Thyroid gland (tissue), 4 donors: ENCODE results near the gene RAMP3. TPM values are rescaled to one million over a fixed set of nuclear protein-coding genes. Genes with fewer than 3 reads are reported as not detected.
A peak's percentile ranks its signal among the peaks of the same experiment; 100 is the strongest.

Experiments used
- DNase-seq, 2 donors: peaks; one replicate each; pipeline ENCODE4 v3.0.0-alpha.2; 2019
- H3K27ac ChIP-seq, 3 donors: fragments of 200-600 bp; sonication (generic); 1 replicate in 2 of 3; 2 replicates in 1 of 3; pipeline ENCODE4 v1.5.1; 2016 to 2019; ENCODE audit warnings: mild to moderate bottlenecking in 1 of 3, moderate library complexity in 1 of 3
- H3K27me3 ChIP-seq: fragments of 200-600 bp; sonication (generic); one replicate; pipeline ENCODE4 v1.5.1; 2019
- H3K36me3 ChIP-seq, 2 donors: fragments of 200-600 bp; sonication (generic); one replicate each; pipeline ENCODE4 v1.5.1; 2016 to 2019
- H3K4me1 ChIP-seq, 2 donors: fragments of 200-600 bp; sonication (generic); one replicate each; pipeline ENCODE4 v1.5.1; 2017 to 2019
- H3K4me3 ChIP-seq, 3 donors: fragments of 200-600 bp; sonication (generic); replicated peaks in 1 of 3; 1 replicate in 2 of 3; 2 replicates in 1 of 3; pipeline ENCODE4 v1.5.1; 2016; ENCODE audit warnings: mild to moderate bottlenecking in 1 of 3
- H3K9me3 ChIP-seq: fragments of 200-600 bp; sonication (generic); one replicate; pipeline ENCODE4 v1.5.1; 2017
- CTCF ChIP-seq, 6 experiments: fragments of 200-600 bp in 3 of 6; fragments of 450-650 bp in 3 of 6; sonication (generic) in 3 of 6; IDR thresholded peaks; one replicate each; pipeline ENCODE4 v1.5.1; 2016 to 2019; ENCODE audit warnings: antibody characterized with exemption in 6 of 6, mild to moderate bottlenecking in 2 of 6, inconsistent platforms in 1 of 6, moderate library complexity in 1 of 6
- POLR2A ChIP-seq, 2 donors: fragments of 450-650 bp; IDR thresholded peaks; one replicate each; pipeline ENCODE4 v1.6.1; 2017; ENCODE audit warnings: antibody characterized with exemption in 2 of 2, mild to moderate bottlenecking in 2 of 2, moderate library complexity in 1 of 2
- WGBS, 2 donors: methylation state at CpG; one replicate each; pipeline ENCODE4 v1.1.5; 2017; 5-methylcytosine and 5-hydroxymethylcytosine counted together
- intact Hi-C: fragments of 100-400 bp; cut with DNase I; formaldehyde crosslinking; loops from one replicate; pipeline ENCODE4 v1.15.1; 2023
- total RNA-seq, 4 donors: library from RNA; depleted of rRNA; stranded (reverse); fragments of >200 nt; gene quantifications; one replicate each; pipeline ENCODE4 v1.2.3, GENCODE V29; 2016

The RAMP3 gene
- total RNA-seq, 4 donors from 2014 or later, result 40.1 to 145 (median 73.1) TPM

DNA sequence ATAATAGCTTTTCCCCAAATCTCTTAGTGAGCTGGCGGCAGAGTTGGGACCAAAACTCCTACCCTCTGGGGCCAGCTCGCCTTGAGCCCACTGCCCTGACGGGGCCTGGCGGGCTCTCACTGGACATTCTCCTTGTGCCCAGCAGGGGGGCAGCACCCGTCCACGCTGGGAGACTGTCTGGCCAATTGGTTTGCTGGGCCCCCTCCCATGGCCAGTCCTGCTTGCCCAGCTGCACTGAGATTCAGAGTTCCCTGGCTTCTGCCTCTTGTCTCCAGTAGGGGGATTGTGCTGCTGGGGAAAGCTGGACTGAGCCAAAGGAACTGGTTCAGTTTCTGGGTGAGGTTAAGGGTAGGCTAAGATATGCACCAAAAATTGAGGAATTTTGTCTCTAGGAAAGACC lies 59.8 kb downstream of the RAMP3 start:
- DNase-seq, result no peak
- no peaks in the 10 kb centered on the region for H3K9me3 ChIP-seq
- H3K27ac ChIP-seq, result no peak overlapping the region
- no peak overlapping the region for H3K4me3 ChIP-seq
- intact Hi-C loops, result no loop called here
- H3K27me3 ChIP-seq, result no peaks in the 10 kb centered on the region
- H3K36me3 ChIP-seq, result no peaks in the 10 kb centered on the region
- no peaks in the 10 kb centered on the region for H3K4me1 ChIP-seq
- WGBS, 2 donors, result 42 to 63% methylated on average over 2 to 6 of the region's 6 CpGs
- TF ChIP-seq POLR2A (IDR thresholded peaks at IDR 0.05) (no peak), CTCF (IDR thresholded peaks at IDR 0.05) (peak in 1 of 6 experiments; percentile 18)

DNA sequence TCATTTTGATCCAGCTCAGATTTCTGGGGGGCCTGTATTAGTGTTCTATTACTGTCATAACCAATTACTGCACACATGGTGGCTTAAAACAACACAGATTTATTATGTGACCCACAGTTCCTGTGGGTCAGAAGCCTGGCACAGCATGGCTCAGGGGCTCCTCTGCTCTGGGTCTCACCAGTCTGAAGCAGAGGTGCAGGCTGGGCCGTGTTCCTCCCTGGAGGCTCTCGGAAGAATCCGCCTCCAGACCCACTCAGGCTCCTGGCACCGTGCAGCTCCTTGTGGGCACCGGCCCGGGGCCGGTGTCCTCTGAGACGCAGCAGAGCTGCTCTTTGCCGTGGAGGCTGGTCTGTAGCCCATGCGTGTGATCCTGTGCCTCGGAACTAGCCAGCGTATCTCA lies 61.5 kb downstream of the RAMP3 start:
- no peaks in the 10 kb centered on the region for H3K36me3 ChIP-seq
- H3K4me1 ChIP-seq, result no peaks in the 10 kb centered on the region
- H3K4me3 ChIP-seq, result no peak overlapping the region
- 80 to 91% methylated on average over 12 of the region's 12 CpGs for WGBS, 2 donors
- no peak for DNase-seq
- TF ChIP-seq POLR2A (IDR thresholded peaks at IDR 0.05), result no peak
- TF ChIP-seq CTCF (IDR thresholded peaks at IDR 0.05), result no peak
- no peaks in the 10 kb centered on the region for H3K27me3 ChIP-seq
- no peaks in the 10 kb centered on the region for H3K9me3 ChIP-seq
- no peak overlapping the region for H3K27ac ChIP-seq
- intact Hi-C loops, result no loop called here

DNA sequence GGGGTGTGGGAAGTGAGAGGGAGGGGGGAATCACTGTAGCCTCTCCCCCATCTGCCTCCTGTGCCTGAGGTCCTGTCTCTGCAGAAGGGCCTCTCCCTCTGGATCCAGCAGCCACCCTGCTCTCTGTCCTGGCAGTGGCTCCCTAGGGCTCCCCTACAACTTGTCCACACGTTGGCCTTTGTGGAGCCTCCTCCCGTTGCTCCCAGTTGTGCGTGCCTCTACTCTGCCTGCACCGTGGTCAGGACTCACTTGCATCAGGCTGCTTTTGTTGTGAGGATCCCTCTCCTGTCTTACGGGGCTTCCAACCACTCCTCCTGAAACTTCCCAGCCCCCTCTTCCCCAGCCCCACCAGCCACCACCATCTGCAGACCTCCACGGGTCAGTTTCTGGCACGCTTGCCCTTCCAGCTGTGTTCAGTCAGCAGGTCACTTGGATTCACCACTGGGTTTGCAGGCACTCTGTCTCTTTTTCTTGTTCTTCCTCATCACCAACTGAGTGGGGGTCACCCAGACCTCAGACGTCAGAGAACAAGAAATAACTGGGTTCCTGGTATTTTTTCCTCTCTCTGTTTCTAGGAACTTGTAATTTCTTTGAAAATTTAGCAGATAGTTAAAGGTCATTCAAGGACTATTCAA lies 62.3 kb downstream of the RAMP3 start:
- 65 to 69% methylated on average over 8 of the region's 8 CpGs for WGBS, 2 donors
- H3K27me3 ChIP-seq, result no peaks in the 10 kb centered on the region

GRCh38 chr7:45220846-45221618 lies 63.4 kb downstream of the RAMP3 start:
- intact Hi-C loops, result no loop called here
- H3K27me3 ChIP-seq, result no peaks in the 10 kb centered on the region
- H3K9me3 ChIP-seq, result no peaks in the 10 kb centered on the region
- H3K4me3 ChIP-seq, result no peak overlapping the region
- H3K36me3 ChIP-seq, result no peaks in the 10 kb centered on the region
- no peaks in the 10 kb centered on the region for H3K4me1 ChIP-seq
- H3K27ac ChIP-seq, result no peak overlapping the region
- no peak for DNase-seq
- TF ChIP-seq CTCF (IDR thresholded peaks at IDR 0.05), result no peak
- TF ChIP-seq POLR2A (IDR thresholded peaks at IDR 0.05), result no peak
- WGBS, 2 donors, result 70 to 72% methylated on average over 11 of the region's 11 CpGs

More for the DNA sequence above, 62.3 kb downstream of the RAMP3 start:
- no peak for TF ChIP-seq POLR2A (IDR thresholded peaks at IDR 0.05)
- TF ChIP-seq CTCF (IDR thresholded peaks at IDR 0.05), result no peak
- Histone ChIP-seq H3K27ac (no peak overlapping the region), H3K4me1 (no peaks in the 10 kb centered on the region), H3K9me3 (no peaks in the 10 kb centered on the region), H3K4me3 (no peak overlapping the region), H3K36me3 (no peaks in the 10 kb centered on the region)
- intact Hi-C loops, result no loop called here
- DNase-seq, result no peak
